ENCODE measurements around the gene SLC25A34.

The SLC25A34 gene

DNA sequence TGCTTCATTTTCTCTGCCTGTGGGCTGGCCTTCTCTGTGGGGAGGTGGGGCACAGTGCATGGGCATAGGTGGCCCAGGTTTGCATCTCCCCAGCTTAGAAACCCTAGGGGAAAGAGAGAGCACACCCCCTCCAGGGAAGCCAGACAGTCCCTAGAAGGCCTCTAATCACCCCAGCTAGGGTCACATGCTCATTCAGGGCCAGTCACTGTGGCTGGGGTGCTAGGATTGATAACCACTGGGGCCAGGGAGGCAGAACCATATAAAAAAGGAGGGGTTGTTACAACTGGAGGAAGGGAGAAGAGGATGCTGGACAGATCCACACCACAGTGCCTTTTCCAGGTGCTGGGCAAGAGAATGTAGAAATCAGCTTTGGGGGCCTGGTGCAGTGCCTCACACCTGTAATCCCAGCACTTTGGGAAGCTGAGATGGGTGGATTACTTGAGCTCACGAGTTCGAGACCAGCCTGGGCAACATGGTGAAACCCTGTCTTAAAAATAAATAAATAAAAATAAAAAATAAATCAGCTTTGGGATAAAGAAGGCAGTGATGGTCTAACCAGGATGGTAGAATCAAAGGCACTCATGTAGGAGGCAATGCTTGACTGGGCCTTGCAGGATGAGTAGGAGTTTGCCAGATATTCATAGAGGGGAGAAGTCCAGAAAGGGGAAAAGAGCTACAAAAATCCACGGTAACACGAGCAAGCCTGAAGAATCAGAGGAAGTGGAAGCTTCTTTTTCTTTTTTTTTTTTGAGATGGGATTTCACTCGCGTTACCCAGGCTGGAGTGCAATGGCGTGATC, 42.0 kb downstream of the SLC25A34 start:
- no peak for DNase-seq

GRCh38 chr1:15785683-15786082, 49.6 kb downstream of the SLC25A34 start:
- no peak for DNase-seq

GRCh38 chr1:15786581-15786980, 50.5 kb downstream of the SLC25A34 start:
- DNase-seq: no peak

- no peak for DNase-seq
These were observed 52.7 kb downstream of the SLC25A34 start for GRCh38 chr1:15788624-15789301.
